PC-3 (cell line): ENCODE data around the gene B3GAT1.

Source experiments
- EZH2 ChIP-seq: fragments of 300-600 bp; sonication (generic); IDR thresholded peaks from one replicate; pipeline ENCODE4 v1.6.1; 2017; ENCODE audit warnings: antibody characterized with exemption, mild to moderate bottlenecking, low read length; ENCODE audit not compliant: unreplicated experiment
- EZH2phosphoT487 ChIP-seq: fragments of 300-600 bp; sonication (generic); IDR thresholded peaks from 2 replicates; pipeline ENCODE4 v1.6.1; 2018; ENCODE audit warnings: mild to moderate bottlenecking, antibody characterized with exemption, low read length, borderline replicate concordance
- TF ChIP-seq, protein P1 (sequence below): fragments of 300-600 bp; sonication (generic); conservative IDR thresholded peaks from 2 replicates; pipeline ENCODE4 v1.5.1; 2017; ENCODE audit warnings: antibody characterized with exemption, low read depth, mild to moderate bottlenecking, low read length

- TF ChIP-seq, protein P1, sequence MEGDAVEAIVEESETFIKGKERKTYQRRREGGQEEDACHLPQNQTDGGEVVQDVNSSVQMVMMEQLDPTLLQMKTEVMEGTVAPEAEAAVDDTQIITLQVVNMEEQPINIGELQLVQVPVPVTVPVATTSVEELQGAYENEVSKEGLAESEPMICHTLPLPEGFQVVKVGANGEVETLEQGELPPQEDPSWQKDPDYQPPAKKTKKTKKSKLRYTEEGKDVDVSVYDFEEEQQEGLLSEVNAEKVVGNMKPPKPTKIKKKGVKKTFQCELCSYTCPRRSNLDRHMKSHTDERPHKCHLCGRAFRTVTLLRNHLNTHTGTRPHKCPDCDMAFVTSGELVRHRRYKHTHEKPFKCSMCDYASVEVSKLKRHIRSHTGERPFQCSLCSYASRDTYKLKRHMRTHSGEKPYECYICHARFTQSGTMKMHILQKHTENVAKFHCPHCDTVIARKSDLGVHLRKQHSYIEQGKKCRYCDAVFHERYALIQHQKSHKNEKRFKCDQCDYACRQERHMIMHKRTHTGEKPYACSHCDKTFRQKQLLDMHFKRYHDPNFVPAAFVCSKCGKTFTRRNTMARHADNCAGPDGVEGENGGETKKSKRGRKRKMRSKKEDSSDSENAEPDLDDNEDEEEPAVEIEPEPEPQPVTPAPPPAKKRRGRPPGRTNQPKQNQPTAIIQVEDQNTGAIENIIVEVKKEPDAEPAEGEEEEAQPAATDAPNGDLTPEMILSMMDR = no peak
- no peak for TF ChIP-seq EZH2
- TF ChIP-seq EZH2phosphoT487 = no peak
Measured at GRCh38 chr11:134454146-134454690, 42.2 kb upstream of the B3GAT1 start.
